ENCODE data around the gene SYTL4.
"Not testable (repeated sequence)": the region's sequence is repeated elsewhere in the genome, so short reads cannot be mapped to it uniquely, and the experiment has no call there.

The SYTL4 gene

GRCh38 chrX:100731441-100732281, at the start of gene SYTL4:
Gene SYTL4 (minus strand): TSS chrX:100732121. CDS start chrX:100702037, 30,084 bp downstream.
- H3K4me3 ChIP-seq (ENCODE audit: low read length) = no peak within 1 kb of the TSS
- TF ChIP-seq ZNF274 (IDR thresholded peaks at IDR 0.05; ENCODE audit: low read depth, low read length) = no peak

- not testable (repeated sequence) for H3K4me3 ChIP-seq (ENCODE audit: low read length)
Measured at GRCh38 chrX:100769439-100769838, 37.5 kb upstream of the SYTL4 start.

GRCh38 chrX:100768679-100769338, 36.9 kb upstream of the SYTL4 start:
- H3K4me3 ChIP-seq (ENCODE audit: low read length) = no peak overlapping the region
- no peak for TF ChIP-seq ZNF274 (IDR thresholded peaks at IDR 0.05; ENCODE audit: low read depth, low read length)

- no peak for TF ChIP-seq ZNF274 (IDR thresholded peaks at IDR 0.05; ENCODE audit: low read depth, low read length)
- no peak overlapping the region for H3K4me3 ChIP-seq (ENCODE audit: low read length)
Measured at GRCh38 chrX:100750883-100751282, 19.0 kb upstream of the SYTL4 start.

GRCh38 chrX:100748108-100748507, 16.2 kb upstream of the SYTL4 start:
- no peak overlapping the region for H3K4me3 ChIP-seq (ENCODE audit: low read length)
- no peak for TF ChIP-seq ZNF274 (IDR thresholded peaks at IDR 0.05; ENCODE audit: low read depth, low read length)

DNA sequence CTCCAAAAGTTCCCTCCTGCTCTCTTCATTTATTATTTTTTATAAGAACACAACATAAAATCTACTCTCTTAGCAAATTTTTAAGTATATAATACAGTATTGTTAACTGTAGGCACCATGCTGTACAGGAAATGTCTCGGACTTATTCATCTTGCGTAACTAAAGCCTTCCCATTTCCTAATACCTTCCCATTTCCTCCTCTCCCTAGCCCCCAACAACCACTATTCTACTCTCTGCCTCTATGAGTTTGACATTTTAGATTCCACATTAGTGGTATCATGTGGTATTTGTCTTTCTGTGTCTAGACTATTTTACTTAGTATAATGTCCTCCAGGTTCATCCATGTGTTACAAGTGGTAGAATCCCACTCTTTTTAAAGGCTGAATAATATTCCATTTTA, 15.8 kb upstream of the SYTL4 start:
- H3K4me3 ChIP-seq (ENCODE audit: low read length) = no peak overlapping the region
- no peak for TF ChIP-seq ZNF274 (IDR thresholded peaks at IDR 0.05; ENCODE audit: low read depth, low read length)

DNA sequence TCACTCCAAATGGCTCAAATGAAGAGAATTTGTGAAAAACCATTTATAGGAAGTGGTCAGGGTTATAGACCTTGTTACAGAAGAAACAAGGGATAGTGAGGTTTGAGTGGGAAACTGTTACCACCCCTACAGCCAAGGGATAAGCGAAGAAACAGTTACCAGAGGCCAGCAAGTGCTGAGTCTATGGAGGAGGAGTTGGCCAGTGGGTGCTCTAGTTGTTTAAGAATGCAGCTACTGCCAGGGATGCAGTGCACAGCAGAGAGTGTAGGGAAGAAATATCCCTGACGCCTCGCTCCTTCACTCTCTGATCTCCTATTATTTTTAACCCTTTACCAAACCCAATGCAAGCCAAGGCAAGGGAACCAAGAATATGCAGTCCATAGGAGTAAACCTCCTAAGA, 15.2 kb upstream of the SYTL4 start:
- H3K4me3 ChIP-seq (ENCODE audit: low read length) = no peak overlapping the region
- no peak for TF ChIP-seq ZNF274 (IDR thresholded peaks at IDR 0.05; ENCODE audit: low read depth, low read length)

GRCh38 chrX:100745806-100746537, 14.1 kb upstream of the SYTL4 start:
- no peak for TF ChIP-seq ZNF274 (IDR thresholded peaks at IDR 0.05; ENCODE audit: low read depth, low read length)

DNA sequence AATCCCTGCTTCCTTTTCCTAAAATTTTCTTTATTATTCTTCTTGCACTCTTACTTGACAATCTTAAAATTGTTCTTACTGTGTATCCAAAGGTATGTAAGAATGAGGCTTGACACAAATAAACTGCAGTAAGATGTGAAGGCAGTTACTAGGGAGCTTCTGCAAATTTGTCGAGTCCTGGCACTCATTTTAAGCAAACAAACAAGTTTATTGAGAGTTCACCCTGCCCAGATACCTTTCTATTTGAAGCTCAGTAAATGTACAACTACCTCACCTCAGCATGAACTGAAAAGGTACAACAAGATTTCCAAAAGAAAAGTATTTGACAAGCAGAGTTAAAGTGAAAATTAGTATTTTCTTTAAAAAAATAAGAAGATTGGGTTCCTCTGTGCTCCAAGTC, 13.3 kb upstream of the SYTL4 start:
- no peak for TF ChIP-seq ZNF274 (IDR thresholded peaks at IDR 0.05; ENCODE audit: low read depth, low read length)
- H3K4me3 ChIP-seq (ENCODE audit: low read length) = no peak overlapping the region

More at GRCh38 chrX:100745806-100746537, 14.1 kb upstream of the SYTL4 start:
- H3K4me3 ChIP-seq (ENCODE audit: low read length) = no peak overlapping the region

- no peak overlapping the region for H3K4me3 ChIP-seq (ENCODE audit: low read length)
- TF ChIP-seq ZNF274 (IDR thresholded peaks at IDR 0.05; ENCODE audit: low read depth, low read length) = no peak
Measured at GRCh38 chrX:100743009-100743607, 11.2 kb upstream of the SYTL4 start.

- H3K4me3 ChIP-seq (ENCODE audit: low read length) = not testable (repeated sequence)
Measured at GRCh38 chrX:100724006-100724405, 7.9 kb downstream of the SYTL4 start.

DNA sequence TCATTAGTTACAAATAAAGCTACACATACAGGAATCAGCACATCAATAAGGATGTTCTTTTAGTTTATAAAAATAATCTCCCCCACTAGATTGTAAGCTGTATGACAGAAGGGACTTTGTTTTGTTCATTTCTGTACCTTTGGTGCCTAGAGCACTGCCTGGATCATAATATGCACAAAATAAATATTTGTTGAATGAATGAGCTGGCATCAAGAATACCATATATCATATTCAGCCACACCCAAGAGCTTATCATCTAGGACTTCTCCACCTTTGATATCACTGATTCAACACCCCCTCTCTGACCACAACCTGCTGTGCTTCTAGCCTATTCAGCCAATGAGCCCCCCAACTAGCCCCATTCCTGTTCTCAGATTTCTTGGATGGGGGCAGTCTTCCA, 10.6 kb downstream of the SYTL4 start:
- H3K4me3 ChIP-seq (ENCODE audit: low read length) = no peak overlapping the region
- no peak for TF ChIP-seq ZNF274 (IDR thresholded peaks at IDR 0.05; ENCODE audit: low read depth, low read length)

GRCh38 chrX:100720301-100720700, 11.6 kb downstream of the SYTL4 start:
- H3K4me3 ChIP-seq (ENCODE audit: low read length) = no peak overlapping the region
- TF ChIP-seq ZNF274 (IDR thresholded peaks at IDR 0.05; ENCODE audit: low read depth, low read length) = no peak

- no peak for TF ChIP-seq ZNF274 (IDR thresholded peaks at IDR 0.05; ENCODE audit: low read depth, low read length)
- H3K4me3 ChIP-seq (ENCODE audit: low read length) = no peak overlapping the region
Measured at GRCh38 chrX:100719139-100719538, 12.8 kb downstream of the SYTL4 start.
